ENCODE data around the gene PLK1. TPM values are rescaled to one million over a fixed set of nuclear protein-coding genes. Genes with fewer than 3 reads are reported as not detected.

Gene PLK1
- total and polyA plus RNA-seq, 2 experiments from 2014 or later = 69.0 to 141 TPM

DNA sequence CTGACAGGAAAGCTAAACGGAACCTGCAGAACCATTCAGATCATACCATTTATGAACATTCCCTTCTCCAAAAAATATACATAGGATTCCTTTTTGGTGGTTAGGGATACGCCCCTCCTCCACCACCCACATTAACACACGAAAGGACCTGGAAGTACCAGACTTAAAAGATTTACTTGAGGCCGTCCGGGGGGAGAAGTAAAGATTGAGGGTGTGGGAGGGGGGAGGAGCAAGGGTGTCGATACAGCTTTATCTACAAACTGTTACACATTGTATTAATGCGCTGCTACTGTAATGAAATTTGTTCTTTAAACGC lies 38.1 kb upstream of the PLK1 start:
- H3K27ac ChIP-seq (ENCODE audit: low read depth) = peak overlapping the region; percentile 91
- peaks cover 63% of the 10 kb centered on the region for H3K79me2 ChIP-seq (replicated peaks; ENCODE audit: insufficient read depth)
- TF ChIP-seq, protein P1, sequence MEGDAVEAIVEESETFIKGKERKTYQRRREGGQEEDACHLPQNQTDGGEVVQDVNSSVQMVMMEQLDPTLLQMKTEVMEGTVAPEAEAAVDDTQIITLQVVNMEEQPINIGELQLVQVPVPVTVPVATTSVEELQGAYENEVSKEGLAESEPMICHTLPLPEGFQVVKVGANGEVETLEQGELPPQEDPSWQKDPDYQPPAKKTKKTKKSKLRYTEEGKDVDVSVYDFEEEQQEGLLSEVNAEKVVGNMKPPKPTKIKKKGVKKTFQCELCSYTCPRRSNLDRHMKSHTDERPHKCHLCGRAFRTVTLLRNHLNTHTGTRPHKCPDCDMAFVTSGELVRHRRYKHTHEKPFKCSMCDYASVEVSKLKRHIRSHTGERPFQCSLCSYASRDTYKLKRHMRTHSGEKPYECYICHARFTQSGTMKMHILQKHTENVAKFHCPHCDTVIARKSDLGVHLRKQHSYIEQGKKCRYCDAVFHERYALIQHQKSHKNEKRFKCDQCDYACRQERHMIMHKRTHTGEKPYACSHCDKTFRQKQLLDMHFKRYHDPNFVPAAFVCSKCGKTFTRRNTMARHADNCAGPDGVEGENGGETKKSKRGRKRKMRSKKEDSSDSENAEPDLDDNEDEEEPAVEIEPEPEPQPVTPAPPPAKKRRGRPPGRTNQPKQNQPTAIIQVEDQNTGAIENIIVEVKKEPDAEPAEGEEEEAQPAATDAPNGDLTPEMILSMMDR (conservative IDR thresholded peaks at IDR 0.05; ENCODE audit: low read depth in 2 of 2) = no peak
- no peaks in the 10 kb centered on the region for H3K27me3 ChIP-seq (ENCODE audit: insufficient read depth)
- no peaks in the 10 kb centered on the region for H3K9me2 ChIP-seq (ENCODE audit: insufficient read depth)
- H4K20me1 ChIP-seq (replicated peaks; ENCODE audit: insufficient read depth) = peaks cover 16% of the 10 kb centered on the region; the same call in 1 of the 2 replicates
- peaks cover 7% of the 10 kb centered on the region; the same call in 2 of the 3 replicates for H3K4me1 Mint-ChIP-seq
- H3K27me3 Mint-ChIP-seq (ENCODE audit: insufficient read depth, low read depth, poor library complexity) = peaks cover 11% of the 10 kb centered on the region
- peak overlapping the region; percentile 95 for H3K27ac Mint-ChIP-seq
- peaks cover 10% of the 10 kb centered on the region; the same call in 1 of the 2 replicates for H3K4me1 ChIP-seq (ENCODE audit: insufficient read depth)
- peak overlapping the region; percentile 100 for H3K4me3 Mint-ChIP-seq
- peaks cover 10% of the 10 kb centered on the region; the same call in 1 of the 2 replicates for H3F3A ChIP-seq (replicated peaks; ENCODE audit: low read depth)
- H2AFZ ChIP-seq = peak overlapping the region; percentile 64; the same call in 1 of the 2 replicates
- peak overlapping the region; percentile 77 for H3K4me2 ChIP-seq
- H3K36me3 ChIP-seq (ENCODE audit: insufficient read depth) = peaks cover 25% of the 10 kb centered on the region
- peak overlapping the region; percentile 98 for H3K4me3 ChIP-seq
- ATAC-seq (peak; percentile 25), DNase-seq (ENCODE audit: low spot score) (peak; percentile 57)
- H3K9me3 Mint-ChIP-seq = no peaks in the 10 kb centered on the region; the same call in 2 of the 3 replicates
- H3K36me3 Mint-ChIP-seq (ENCODE audit: low read depth) = peaks cover 46% of the 10 kb centered on the region

DNA sequence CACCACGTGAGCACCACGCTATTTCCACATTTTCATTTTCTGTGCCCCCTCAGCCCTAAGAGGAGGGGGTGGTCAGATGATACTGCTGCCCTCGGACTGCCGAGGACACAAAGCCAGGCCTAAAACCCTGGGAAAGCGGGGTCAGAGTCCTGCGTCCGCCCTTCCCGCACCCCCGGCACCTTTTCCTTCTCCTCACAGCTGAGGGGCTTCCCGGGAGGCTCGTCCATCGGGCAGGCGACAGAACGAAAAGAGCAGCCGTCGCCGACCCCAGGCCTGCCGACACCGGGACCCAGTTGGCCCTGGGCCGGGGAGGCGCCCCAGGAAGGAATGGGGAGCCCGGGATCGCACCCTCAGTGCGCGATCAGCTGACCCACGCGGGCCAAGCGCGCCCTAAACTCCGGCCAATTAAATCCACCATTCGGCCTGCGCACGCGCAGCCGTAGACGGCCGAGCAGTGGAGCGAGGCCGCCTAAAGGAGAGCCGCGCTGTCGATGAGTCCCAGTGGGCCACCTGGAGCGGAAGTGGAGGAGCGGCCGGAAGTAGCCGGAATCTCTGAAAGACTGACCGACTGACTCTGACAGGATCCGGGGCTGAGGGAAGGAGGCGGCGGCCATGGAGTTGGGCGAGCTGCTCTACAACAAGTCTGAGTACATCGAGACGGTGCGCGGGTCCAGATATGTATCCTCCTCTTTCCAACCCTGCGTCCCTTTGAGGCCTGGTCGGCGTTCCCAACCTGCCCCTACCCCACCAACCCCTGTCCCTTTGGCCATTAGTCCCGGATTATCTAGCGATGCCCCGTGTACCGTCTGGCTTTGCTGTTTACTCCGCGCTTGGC lies 37.5 kb upstream of the PLK1 start, which contains the start of the genes DCTN5 and PALB2:
TSS of gene DCTN5 (plus strand) at position 536 of the 835 bp plus-strand sequence. CDS start at position 613, 77 bp downstream.
TSS of gene PALB2 (minus strand) at position 380 of the 835 bp plus-strand sequence. CDS start at position 227, 153 bp downstream.
- Mint-ChIP-seq H3K4me1 (peaks cover 7% of the 10 kb centered on the region; the same call in 2 of the 3 replicates), H3K9me3 (no peaks in the 10 kb centered on the region; the same call in 2 of the 3 replicates), H3K4me3 (peak within 1 kb of the TSS; percentile 100), H3K27me3 (ENCODE audit: insufficient read depth, low read depth, poor library complexity) (peaks cover 11% of the 10 kb centered on the region), H3K27ac (peak within 1 kb of the TSS; percentile 97), H3K36me3 (ENCODE audit: low read depth) (peaks cover 46% of the 10 kb centered on the region)
- peaks cover 10% of the 10 kb centered on the region; the same call in 1 of the 2 replicates for H3K4me1 ChIP-seq (ENCODE audit: insufficient read depth)
- peaks cover 20% of the 10 kb centered on the region; the same call in 1 of the 2 replicates for H4K20me1 ChIP-seq (replicated peaks; ENCODE audit: insufficient read depth)
- DNase-seq (ENCODE audit: low spot score) (peak; percentile 98), ATAC-seq (peak; percentile 97)
- TF ChIP-seq POLR2AphosphoS5 (IDR thresholded peaks at IDR 0.05; ENCODE audit: low read depth) = peak; percentile 84
- TF ChIP-seq CREB1 (CRISPR knock-in tag; IDR thresholded peaks at IDR 0.05; ENCODE audit: low read depth) = peak; percentile 69
- TF ChIP-seq EZH2 (IDR thresholded peaks at IDR 0.05; ENCODE audit: low read depth, unreplicated experiment) = no peak
- TF ChIP-seq EZH2phosphoT487 (IDR thresholded peaks at IDR 0.05; ENCODE audit: unreplicated experiment) = no peak
- TF ChIP-seq, protein P2, sequence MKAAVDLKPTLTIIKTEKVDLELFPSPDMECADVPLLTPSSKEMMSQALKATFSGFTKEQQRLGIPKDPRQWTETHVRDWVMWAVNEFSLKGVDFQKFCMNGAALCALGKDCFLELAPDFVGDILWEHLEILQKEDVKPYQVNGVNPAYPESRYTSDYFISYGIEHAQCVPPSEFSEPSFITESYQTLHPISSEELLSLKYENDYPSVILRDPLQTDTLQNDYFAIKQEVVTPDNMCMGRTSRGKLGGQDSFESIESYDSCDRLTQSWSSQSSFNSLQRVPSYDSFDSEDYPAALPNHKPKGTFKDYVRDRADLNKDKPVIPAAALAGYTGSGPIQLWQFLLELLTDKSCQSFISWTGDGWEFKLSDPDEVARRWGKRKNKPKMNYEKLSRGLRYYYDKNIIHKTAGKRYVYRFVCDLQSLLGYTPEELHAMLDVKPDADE (IDR thresholded peaks at IDR 0.05) = peak; percentile 88
- no peak for TF ChIP-seq ZNF114 (CRISPR knock-in tag; IDR thresholded peaks at IDR 0.05)
- TF ChIP-seq JUNB (IDR thresholded peaks at IDR 0.05; ENCODE audit: unreplicated experiment) = no peak
- TF ChIP-seq, protein P3, sequence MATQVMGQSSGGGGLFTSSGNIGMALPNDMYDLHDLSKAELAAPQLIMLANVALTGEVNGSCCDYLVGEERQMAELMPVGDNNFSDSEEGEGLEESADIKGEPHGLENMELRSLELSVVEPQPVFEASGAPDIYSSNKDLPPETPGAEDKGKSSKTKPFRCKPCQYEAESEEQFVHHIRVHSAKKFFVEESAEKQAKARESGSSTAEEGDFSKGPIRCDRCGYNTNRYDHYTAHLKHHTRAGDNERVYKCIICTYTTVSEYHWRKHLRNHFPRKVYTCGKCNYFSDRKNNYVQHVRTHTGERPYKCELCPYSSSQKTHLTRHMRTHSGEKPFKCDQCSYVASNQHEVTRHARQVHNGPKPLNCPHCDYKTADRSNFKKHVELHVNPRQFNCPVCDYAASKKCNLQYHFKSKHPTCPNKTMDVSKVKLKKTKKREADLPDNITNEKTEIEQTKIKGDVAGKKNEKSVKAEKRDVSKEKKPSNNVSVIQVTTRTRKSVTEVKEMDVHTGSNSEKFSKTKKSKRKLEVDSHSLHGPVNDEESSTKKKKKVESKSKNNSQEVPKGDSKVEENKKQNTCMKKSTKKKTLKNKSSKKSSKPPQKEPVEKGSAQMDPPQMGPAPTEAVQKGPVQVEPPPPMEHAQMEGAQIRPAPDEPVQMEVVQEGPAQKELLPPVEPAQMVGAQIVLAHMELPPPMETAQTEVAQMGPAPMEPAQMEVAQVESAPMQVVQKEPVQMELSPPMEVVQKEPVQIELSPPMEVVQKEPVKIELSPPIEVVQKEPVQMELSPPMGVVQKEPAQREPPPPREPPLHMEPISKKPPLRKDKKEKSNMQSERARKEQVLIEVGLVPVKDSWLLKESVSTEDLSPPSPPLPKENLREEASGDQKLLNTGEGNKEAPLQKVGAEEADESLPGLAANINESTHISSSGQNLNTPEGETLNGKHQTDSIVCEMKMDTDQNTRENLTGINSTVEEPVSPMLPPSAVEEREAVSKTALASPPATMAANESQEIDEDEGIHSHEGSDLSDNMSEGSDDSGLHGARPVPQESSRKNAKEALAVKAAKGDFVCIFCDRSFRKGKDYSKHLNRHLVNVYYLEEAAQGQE (IDR thresholded peaks at IDR 0.05; ENCODE audit: unreplicated experiment) = no peak
- H3K4me2 ChIP-seq = peak within 1 kb of the TSS; percentile 90
- peaks cover 66% of the 10 kb centered on the region for H3K79me2 ChIP-seq (replicated peaks; ENCODE audit: insufficient read depth)
- H3K36me3 ChIP-seq (ENCODE audit: insufficient read depth) = peaks cover 20% of the 10 kb centered on the region; the same call in 1 of the 2 replicates
- H3K27me3 ChIP-seq (ENCODE audit: insufficient read depth) = no peaks in the 10 kb centered on the region
- H2AFZ ChIP-seq = peak within 1 kb of the TSS; percentile 96
- H3K9me2 ChIP-seq (ENCODE audit: insufficient read depth) = no peaks in the 10 kb centered on the region
- H3F3A ChIP-seq (replicated peaks; ENCODE audit: low read depth) = peaks cover 10% of the 10 kb centered on the region; the same call in 1 of the 2 replicates
- peak within 1 kb of the TSS; percentile 98 for H3K4me3 ChIP-seq
- peak within 1 kb of the TSS; percentile 91 for H3K27ac ChIP-seq (ENCODE audit: low read depth)
